ENCODE results near the gene RRAD. TPM values are rescaled to one million over a fixed set of nuclear protein-coding genes. Genes with fewer than 3 reads are reported as not detected.
A peak's percentile ranks its signal among the peaks of the same experiment; 100 is the strongest.

Gene RRAD
- total and polyA plus RNA-seq, 2 experiments from 2014 or later = 0.22 to 0.70 TPM

DNA sequence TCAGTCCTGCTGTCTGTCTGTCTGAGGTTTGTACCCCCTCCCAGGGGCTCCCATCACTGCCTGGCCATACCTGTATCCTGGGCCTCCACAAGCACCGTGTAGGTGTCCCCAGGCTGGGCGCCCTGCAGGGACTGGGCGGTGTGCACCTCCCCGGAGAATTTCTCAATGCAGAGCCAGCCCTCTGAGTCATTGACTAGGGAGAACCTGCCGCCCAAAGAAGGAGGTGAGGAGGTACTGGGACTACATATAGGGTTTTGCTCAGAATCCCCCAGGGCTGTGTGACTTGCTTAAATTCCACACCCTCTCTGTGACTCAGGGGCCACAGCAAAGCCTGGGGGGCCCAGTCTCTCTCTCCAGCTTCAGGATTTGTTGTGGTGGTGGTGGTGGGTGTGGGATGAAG lies 14.2 kb downstream of the RRAD start:
- no peak overlapping the region for H3K9ac ChIP-seq
- no peak overlapping the region for H3K27ac ChIP-seq
- WGBS, 2 experiments (ENCODE audit: low coverage in 1 of 2, low lambda C conversion rate in 2 of 2, missing lambda C conversion rate in 2 of 2) = 75% methylated on average over 5 of the region's 5 CpGs
- H3K36me3 ChIP-seq (ENCODE audit: low read depth) = no peaks in the 10 kb centered on the region
- no peaks in the 10 kb centered on the region for H3K4me1 ChIP-seq (ENCODE audit: insufficient read depth)
- peak; percentile 43 for DNase-seq
- H3K4me2 ChIP-seq (ENCODE audit: unreplicated experiment) = no peak overlapping the region
- H3F3A ChIP-seq (ENCODE audit: insufficient read depth) = no peaks in the 10 kb centered on the region
- H4K20me1 ChIP-seq (ENCODE audit: insufficient read depth) = no peaks in the 10 kb centered on the region
- no peaks in the 10 kb centered on the region for H3K9me2 ChIP-seq (ENCODE audit: insufficient read depth)
- no peaks in the 10 kb centered on the region for H3K79me2 ChIP-seq (ENCODE audit: insufficient read depth)
- no peak overlapping the region for H2AFZ ChIP-seq
- peaks cover 5% of the 10 kb centered on the region; the same call in 1 of the 2 replicates for H3K27me3 ChIP-seq (replicated peaks; ENCODE audit: insufficient read depth)
- H3K9me3 ChIP-seq (ENCODE audit: low read depth) = no peaks in the 10 kb centered on the region
- H3K4me3 ChIP-seq = no peak overlapping the region
- in situ Hi-C loops (cut with MboI) = no loop called here
- TF ChIP-seq EZH2phosphoT487 (IDR thresholded peaks at IDR 0.05; ENCODE audit: insufficient read depth, low read depth) (no peak), EZH2 (IDR thresholded peaks at IDR 0.05; ENCODE audit: insufficient read depth, poor library complexity, severe bottlenecking) (no peak)

DNA sequence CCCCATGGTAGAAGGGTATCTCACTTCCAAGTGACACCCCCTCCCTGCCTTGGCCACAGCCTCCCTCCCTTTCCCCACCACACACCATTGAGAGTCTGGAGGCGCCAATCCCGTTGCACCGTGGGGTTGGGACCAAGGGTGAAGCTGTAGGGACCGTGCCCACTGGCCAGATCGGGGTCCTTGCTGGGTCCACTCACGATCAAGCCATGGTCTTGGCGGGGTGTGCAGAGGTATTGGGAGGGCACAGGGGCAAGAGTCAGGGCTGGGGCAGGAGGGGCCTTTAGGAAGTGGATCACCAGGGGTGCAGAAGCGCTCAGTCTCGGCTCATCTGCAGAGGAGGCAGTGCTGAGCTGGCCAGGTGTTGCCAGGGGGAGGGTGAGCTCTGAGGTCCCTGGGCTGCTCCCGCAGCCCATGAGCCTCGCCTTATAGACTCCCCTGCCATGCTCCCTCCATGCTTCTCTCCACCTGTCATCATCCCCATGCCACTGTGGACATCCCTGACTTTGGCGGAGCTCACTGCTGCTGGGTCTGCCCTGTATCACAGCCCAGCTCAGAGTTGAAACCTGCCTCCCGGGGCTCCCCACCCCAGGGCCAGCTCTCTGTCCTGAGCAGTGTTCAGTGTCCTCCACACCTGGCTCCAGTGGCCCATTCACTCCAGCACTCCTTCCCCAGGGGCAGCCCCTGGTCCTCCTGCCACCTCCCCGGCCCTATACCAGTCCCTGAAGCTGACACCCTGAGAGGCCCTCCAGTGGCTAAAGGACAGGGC lies 15.0 kb downstream of the RRAD start:
- 75 to 76% methylated on average over 13 to 14 of the region's 14 CpGs for WGBS, 2 experiments (ENCODE audit: low coverage in 1 of 2, low lambda C conversion rate in 2 of 2, missing lambda C conversion rate in 2 of 2)
- no peak overlapping the region for H2AFZ ChIP-seq

DNA sequence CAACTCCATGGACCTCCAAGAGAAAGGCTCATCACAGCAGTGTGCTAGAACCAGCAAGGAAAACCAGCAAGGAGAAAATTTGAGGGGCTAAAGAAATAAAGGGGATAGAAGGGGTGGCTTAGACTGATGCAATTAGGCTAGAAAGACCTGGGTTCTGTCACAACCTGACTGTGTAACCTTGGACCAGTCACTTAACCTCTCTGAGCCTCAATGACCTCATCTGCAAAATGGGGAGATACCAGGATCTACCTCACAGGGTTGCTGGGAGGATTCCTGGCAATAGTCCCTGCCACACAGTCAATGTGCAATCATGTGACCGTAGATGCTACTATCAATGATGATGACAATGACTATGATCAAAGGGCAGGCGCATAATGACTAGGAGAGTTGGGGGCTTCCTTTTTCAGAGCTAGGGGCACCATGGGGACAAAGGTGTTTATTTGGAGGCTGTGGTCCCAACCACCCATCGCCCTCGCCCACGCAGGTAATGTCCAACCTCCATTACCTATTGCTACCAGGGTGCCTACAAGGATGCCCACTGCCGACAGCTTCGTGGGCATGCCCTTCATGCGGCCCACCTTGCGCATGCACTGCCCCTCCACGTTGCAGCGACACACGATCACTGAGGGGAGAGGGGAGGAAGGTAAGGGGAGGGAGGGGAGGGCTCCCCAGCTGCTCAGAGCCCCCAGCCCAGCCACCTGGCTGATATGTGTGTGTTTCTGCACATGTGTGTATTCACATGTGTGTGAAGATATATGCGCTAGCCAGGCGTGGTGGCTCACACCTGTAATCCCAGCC lies 16.4 kb downstream of the RRAD start:
- TF ChIP-seq EZH2phosphoT487 (IDR thresholded peaks at IDR 0.05; ENCODE audit: insufficient read depth, low read depth) (no peak), EZH2 (IDR thresholded peaks at IDR 0.05; ENCODE audit: insufficient read depth, poor library complexity, severe bottlenecking) (no peak)

More for the DNA sequence above, 15.0 kb downstream of the RRAD start:
- in situ Hi-C loops (cut with MboI) = no loop called here
- Histone ChIP-seq H3K79me2 (ENCODE audit: insufficient read depth) (no peaks in the 10 kb centered on the region), H3K9ac (no peak overlapping the region), H3K4me3 (no peak overlapping the region), H3K9me3 (ENCODE audit: low read depth) (no peaks in the 10 kb centered on the region), H3K27ac (no peak overlapping the region), H3K4me1 (ENCODE audit: insufficient read depth) (no peaks in the 10 kb centered on the region), H3K36me3 (ENCODE audit: low read depth) (no peaks in the 10 kb centered on the region), H3K27me3 (replicated peaks; ENCODE audit: insufficient read depth) (no peaks in the 10 kb centered on the region), H3F3A (ENCODE audit: insufficient read depth) (no peaks in the 10 kb centered on the region), H3K4me2 (ENCODE audit: unreplicated experiment) (no peak overlapping the region), H3K9me2 (ENCODE audit: insufficient read depth) (no peaks in the 10 kb centered on the region), H4K20me1 (ENCODE audit: insufficient read depth) (no peaks in the 10 kb centered on the region)
- no peak for DNase-seq
- no peak for TF ChIP-seq EZH2 (IDR thresholded peaks at IDR 0.05; ENCODE audit: insufficient read depth, poor library complexity, severe bottlenecking)
- no peak for TF ChIP-seq EZH2phosphoT487 (IDR thresholded peaks at IDR 0.05; ENCODE audit: insufficient read depth, low read depth)

DNA sequence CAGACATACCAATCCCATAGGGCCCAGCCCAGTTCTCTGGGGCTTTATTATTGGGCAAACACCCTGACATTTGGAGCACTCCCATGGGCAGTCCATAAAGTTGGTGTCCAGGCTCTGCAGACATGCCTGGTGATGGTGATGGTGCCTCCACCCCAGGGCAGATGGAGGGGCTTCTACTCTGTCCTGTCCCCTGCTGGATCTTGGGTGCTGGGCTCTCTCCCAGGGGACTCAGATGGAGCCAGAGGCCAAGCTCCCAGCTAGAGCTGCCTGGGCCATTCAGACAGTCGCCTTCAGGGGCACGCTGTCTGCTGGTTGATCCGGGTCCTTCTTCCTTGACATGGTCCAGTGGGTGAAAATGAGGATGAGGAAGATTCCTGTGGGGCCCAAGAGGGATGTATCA lies 17.2 kb downstream of the RRAD start:
- TF ChIP-seq EZH2 (IDR thresholded peaks at IDR 0.05; ENCODE audit: insufficient read depth, poor library complexity, severe bottlenecking) (no peak), EZH2phosphoT487 (IDR thresholded peaks at IDR 0.05; ENCODE audit: insufficient read depth, low read depth) (no peak)
- H3K36me3 ChIP-seq (ENCODE audit: low read depth) = no peaks in the 10 kb centered on the region
- no peak overlapping the region for H3K4me2 ChIP-seq (ENCODE audit: unreplicated experiment)
- no peaks in the 10 kb centered on the region for H3K9me3 ChIP-seq (ENCODE audit: low read depth)
- no peaks in the 10 kb centered on the region for H3F3A ChIP-seq (ENCODE audit: insufficient read depth)
- no peak for DNase-seq
- WGBS, 2 experiments (ENCODE audit: low coverage in 1 of 2, low lambda C conversion rate in 2 of 2, missing lambda C conversion rate in 2 of 2) = 67 to 90% methylated on average over 3 of the region's 3 CpGs
- no peaks in the 10 kb centered on the region for H3K79me2 ChIP-seq (ENCODE audit: insufficient read depth)
- no peaks in the 10 kb centered on the region for H3K4me1 ChIP-seq (ENCODE audit: insufficient read depth)
- no peak overlapping the region for H3K27ac ChIP-seq
- no peaks in the 10 kb centered on the region for H3K9me2 ChIP-seq (ENCODE audit: insufficient read depth)
- H3K9ac ChIP-seq = no peak overlapping the region
- H4K20me1 ChIP-seq (ENCODE audit: insufficient read depth) = no peaks in the 10 kb centered on the region
- no peak overlapping the region for H3K4me3 ChIP-seq
- H3K27me3 ChIP-seq (replicated peaks; ENCODE audit: insufficient read depth) = no peaks in the 10 kb centered on the region
- no peak overlapping the region for H2AFZ ChIP-seq
- in situ Hi-C loops (cut with MboI) = no loop called here

More for the DNA sequence above, 16.4 kb downstream of the RRAD start:
- Histone ChIP-seq H3K9me2 (ENCODE audit: insufficient read depth) (no peaks in the 10 kb centered on the region), H2AFZ (no peak overlapping the region), H3K27ac (no peak overlapping the region), H3K36me3 (ENCODE audit: low read depth) (no peaks in the 10 kb centered on the region), H3K9me3 (ENCODE audit: low read depth) (no peaks in the 10 kb centered on the region), H3K4me3 (no peak overlapping the region), H3K4me2 (ENCODE audit: unreplicated experiment) (no peak overlapping the region), H3K4me1 (ENCODE audit: insufficient read depth) (no peaks in the 10 kb centered on the region), H3K79me2 (ENCODE audit: insufficient read depth) (no peaks in the 10 kb centered on the region), H3F3A (ENCODE audit: insufficient read depth) (no peaks in the 10 kb centered on the region), H3K9ac (no peak overlapping the region), H4K20me1 (ENCODE audit: insufficient read depth) (no peaks in the 10 kb centered on the region), H3K27me3 (replicated peaks; ENCODE audit: insufficient read depth) (no peaks in the 10 kb centered on the region)
- in situ Hi-C loops (cut with MboI) = no loop called here
- 87% methylated on average over 14 of the region's 14 CpGs for WGBS, 2 experiments (ENCODE audit: low coverage in 1 of 2, low lambda C conversion rate in 2 of 2, missing lambda C conversion rate in 2 of 2)
- no peak for DNase-seq
